ENCODE measurements around the gene SYCP3.
A peak's percentile ranks its signal among the peaks of the same experiment; 100 is the strongest.
"Not testable (repeated sequence)": the region's sequence is repeated elsewhere in the genome, so short reads cannot be mapped to it uniquely, and the experiment has no call there.

The SYCP3 gene

DNA sequence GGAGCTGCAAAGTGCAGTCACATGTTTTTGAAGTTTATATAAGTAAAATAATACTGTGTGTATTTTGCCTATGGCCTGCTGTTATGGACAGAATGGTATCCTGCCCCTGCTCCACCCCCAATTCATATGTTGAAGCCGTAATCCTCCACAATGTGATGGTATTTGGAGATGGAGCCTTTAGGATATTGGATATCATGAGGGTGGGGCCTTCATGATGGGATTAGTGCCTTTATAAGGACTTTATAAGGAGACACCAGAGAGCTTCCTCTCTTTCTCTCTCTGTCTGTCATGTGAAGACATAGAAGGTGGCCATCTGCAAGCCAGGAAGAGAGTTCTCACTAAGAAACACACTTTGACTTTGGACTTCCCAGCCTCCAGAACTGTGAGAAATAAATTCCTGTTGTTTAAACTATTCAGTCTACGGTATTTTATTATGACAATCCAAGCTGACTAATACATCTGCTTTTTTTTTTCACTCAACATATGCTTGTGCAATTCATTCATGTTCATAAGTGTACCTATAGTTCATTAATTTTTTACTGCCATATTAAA, 44.9 kb downstream of the SYCP3 start:
- H3K4me3 Mint-ChIP-seq = no peak overlapping the region
- peaks cover 22% of the 10 kb centered on the region for H3K4me1 Mint-ChIP-seq
- H3K36me3 Mint-ChIP-seq (ENCODE audit: low read depth) = no peaks in the 10 kb centered on the region
- TF ChIP-seq, protein P1, sequence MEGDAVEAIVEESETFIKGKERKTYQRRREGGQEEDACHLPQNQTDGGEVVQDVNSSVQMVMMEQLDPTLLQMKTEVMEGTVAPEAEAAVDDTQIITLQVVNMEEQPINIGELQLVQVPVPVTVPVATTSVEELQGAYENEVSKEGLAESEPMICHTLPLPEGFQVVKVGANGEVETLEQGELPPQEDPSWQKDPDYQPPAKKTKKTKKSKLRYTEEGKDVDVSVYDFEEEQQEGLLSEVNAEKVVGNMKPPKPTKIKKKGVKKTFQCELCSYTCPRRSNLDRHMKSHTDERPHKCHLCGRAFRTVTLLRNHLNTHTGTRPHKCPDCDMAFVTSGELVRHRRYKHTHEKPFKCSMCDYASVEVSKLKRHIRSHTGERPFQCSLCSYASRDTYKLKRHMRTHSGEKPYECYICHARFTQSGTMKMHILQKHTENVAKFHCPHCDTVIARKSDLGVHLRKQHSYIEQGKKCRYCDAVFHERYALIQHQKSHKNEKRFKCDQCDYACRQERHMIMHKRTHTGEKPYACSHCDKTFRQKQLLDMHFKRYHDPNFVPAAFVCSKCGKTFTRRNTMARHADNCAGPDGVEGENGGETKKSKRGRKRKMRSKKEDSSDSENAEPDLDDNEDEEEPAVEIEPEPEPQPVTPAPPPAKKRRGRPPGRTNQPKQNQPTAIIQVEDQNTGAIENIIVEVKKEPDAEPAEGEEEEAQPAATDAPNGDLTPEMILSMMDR (IDR thresholded peaks at IDR 0.05; ENCODE audit: unreplicated experiment in 3 of 3) = no peak
- peaks cover 6% of the 10 kb centered on the region for H3K27me3 Mint-ChIP-seq (ENCODE audit: low read depth)
- no peak overlapping the region for H3K27ac Mint-ChIP-seq
- no peaks in the 10 kb centered on the region for H3K9me3 Mint-ChIP-seq

- peak overlapping the region in 1 of 3 experiments; percentile 10 for H3K4me3 Mint-ChIP-seq
- H3K9me3 Mint-ChIP-seq = no peaks in the 10 kb centered on the region
- TF ChIP-seq, protein P1 (IDR thresholded peaks at IDR 0.05; ENCODE audit: unreplicated experiment in 3 of 3) = no peak
- H3K27me3 Mint-ChIP-seq (ENCODE audit: low read depth) = peaks cover 3% of the 10 kb centered on the region
- no peaks in the 10 kb centered on the region for H3K36me3 Mint-ChIP-seq (ENCODE audit: low read depth)
- H3K27ac Mint-ChIP-seq = no peak overlapping the region
- peaks cover 10% of the 10 kb centered on the region for H3K4me1 Mint-ChIP-seq
Measured at GRCh38 chr12:101691503-101692096, 47.7 kb downstream of the SYCP3 start.

DNA sequence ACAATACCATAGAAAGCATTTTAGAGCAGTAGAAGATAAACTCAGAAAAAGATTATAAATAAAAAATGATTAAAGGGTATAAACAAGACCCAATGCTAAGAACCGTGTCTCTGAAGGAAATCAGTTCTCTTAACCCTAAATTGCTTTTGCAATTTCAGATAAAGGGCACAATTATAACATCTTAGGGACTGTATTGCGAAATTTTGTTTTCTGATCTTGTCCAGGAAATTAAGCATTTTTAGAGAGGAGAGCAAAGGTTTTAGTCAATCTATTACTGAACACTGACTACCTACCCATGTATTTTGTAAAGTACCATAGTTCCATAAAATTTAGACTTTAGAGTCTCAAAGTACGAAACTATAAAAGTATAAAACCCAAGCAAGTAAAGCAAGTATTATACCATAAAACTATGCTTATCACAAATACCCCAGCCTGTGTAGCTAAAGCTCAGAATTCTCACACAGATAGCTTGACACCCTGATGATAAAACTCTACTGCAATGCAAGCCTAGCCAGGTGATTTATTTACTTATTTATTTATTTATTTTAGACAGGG, 48.6 kb downstream of the SYCP3 start:
- TF ChIP-seq, protein P1 (IDR thresholded peaks at IDR 0.05; ENCODE audit: unreplicated experiment in 3 of 3) = no peak
- H3K27ac Mint-ChIP-seq = no peak overlapping the region
- H3K36me3 Mint-ChIP-seq (ENCODE audit: low read depth) = no peaks in the 10 kb centered on the region
- peaks cover 4% of the 10 kb centered on the region for H3K4me1 Mint-ChIP-seq
- H3K4me3 Mint-ChIP-seq = no peak overlapping the region
- H3K9me3 Mint-ChIP-seq = no peaks in the 10 kb centered on the region
- H3K27me3 Mint-ChIP-seq (ENCODE audit: low read depth) = peaks cover 3% of the 10 kb centered on the region

DNA sequence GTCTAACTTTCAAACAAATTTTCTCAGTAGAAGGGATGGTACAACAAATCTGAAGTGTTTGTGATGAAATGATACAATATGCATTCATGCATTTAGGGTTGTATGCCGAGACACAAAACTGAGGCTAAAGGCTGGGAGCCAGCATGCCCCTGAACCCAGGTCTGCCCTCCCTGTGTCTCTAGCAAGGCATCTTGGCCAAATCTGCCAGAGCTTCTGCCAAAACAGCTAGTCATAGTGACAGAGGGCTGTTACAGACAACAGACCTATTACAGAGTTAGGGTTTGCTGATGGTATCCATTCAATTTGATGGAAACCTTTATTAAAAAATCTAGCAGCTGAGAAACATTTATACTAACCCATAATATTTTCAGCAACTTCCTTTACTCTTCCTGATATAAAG, 53.1 kb downstream of the SYCP3 start:
- no peaks in the 10 kb centered on the region for H3K4me1 Mint-ChIP-seq
- no peaks in the 10 kb centered on the region for H3K36me3 Mint-ChIP-seq (ENCODE audit: low read depth)
- H3K4me3 Mint-ChIP-seq = no peak overlapping the region
- no peaks in the 10 kb centered on the region for H3K9me3 Mint-ChIP-seq
- TF ChIP-seq, protein P1 (IDR thresholded peaks at IDR 0.05; ENCODE audit: unreplicated experiment in 3 of 3) = no peak
- peaks cover 3% of the 10 kb centered on the region for H3K27me3 Mint-ChIP-seq (ENCODE audit: low read depth)
- no peak overlapping the region for H3K27ac Mint-ChIP-seq

DNA sequence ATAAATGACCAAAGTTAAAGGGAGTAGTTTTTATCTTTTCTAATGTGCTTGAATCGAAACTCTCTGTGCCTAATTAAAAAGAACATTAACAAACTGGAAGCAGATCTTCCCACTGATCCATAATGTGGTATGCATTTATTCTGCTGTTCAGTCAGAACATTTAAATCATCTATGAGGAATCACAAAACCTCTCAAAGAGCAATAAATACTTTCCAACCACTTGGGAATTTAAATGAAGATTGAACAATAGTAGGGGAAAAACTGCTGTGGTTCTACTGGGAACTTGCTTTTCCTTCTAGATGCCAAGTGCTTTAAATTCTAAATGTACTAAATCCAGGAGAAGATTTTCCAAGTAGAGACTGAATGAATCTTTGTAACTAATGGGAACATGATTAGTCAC, 54.2 kb downstream of the SYCP3 start:
- Mint-ChIP-seq H3K4me3 (no peak overlapping the region), H3K36me3 (ENCODE audit: low read depth) (no peaks in the 10 kb centered on the region), H3K4me1 (no peaks in the 10 kb centered on the region), H3K27me3 (ENCODE audit: low read depth) (peaks cover 3% of the 10 kb centered on the region), H3K27ac (no peak overlapping the region), H3K9me3 (no peaks in the 10 kb centered on the region)
- TF ChIP-seq, protein P1 (IDR thresholded peaks at IDR 0.05; ENCODE audit: unreplicated experiment in 3 of 3) = no peak

DNA sequence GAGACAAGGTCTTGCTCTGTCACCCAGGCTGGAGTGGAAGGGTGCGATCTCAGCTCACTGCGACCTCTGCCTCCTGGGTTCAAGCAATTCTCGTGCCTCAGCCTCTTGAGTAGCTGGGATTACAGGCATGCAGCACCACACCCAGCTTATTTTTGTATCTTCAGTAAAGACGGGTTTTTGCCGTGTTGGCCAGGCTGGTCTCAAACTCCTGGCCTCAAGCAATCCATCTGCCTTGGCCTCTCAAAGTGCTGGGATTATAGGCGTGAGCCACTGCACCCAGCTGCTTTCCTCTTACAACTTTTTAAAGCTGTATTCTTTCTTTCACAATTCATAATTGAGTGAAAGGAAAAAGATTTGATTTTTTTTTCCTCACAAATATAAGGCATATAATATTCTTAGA, 57.6 kb downstream of the SYCP3 start:
- not testable (repeated sequence) for H3K9me3 Mint-ChIP-seq; H3K36me3 Mint-ChIP-seq (ENCODE audit: low read depth); H3K27me3 Mint-ChIP-seq (ENCODE audit: low read depth); H3K27ac Mint-ChIP-seq; H3K4me3 Mint-ChIP-seq; H3K4me1 Mint-ChIP-seq
